ENCODE data around the gene NEK6. TPM values are rescaled to one million over a fixed set of nuclear protein-coding genes. Genes with fewer than 3 reads are reported as not detected.

NEK6 gene
- total and polyA plus RNA-seq, 10 of the 15 experiments (the other 5 are each of a cell fraction or from before 2014, with no cell fraction given): 31.3 to 161 (median 89.2) TPM

GRCh38 chr9:124328285-124328684 lies 70.5 kb downstream of the NEK6 start:
- SMC1A ChIA-PET (ENCODE audit: uncharacterized antibody, unreplicated experiment): no interaction called here
- Histone ChIP-seq H4K20me1 (ENCODE audit: control insufficient read depth, insufficient read depth) (no peaks in the 10 kb centered on the region), H3K27ac (ENCODE audit: control insufficient read depth, insufficient read depth) (no peak overlapping the region), H3K79me2 (ENCODE audit: control insufficient read depth, insufficient read depth, low read length) (no peaks in the 10 kb centered on the region; the same call in 1 of the 2 replicates), H3K9ac (ENCODE audit: control insufficient read depth, insufficient read depth, low read length) (no peak overlapping the region), H3K4me1 (ENCODE audit: control insufficient read depth, insufficient read depth, low read length) (peaks cover 8% of the 10 kb centered on the region), H3K9me3 (replicated peaks; ENCODE audit: control insufficient read depth, insufficient read depth, low read length) (no peaks in the 10 kb centered on the region), H2AFZ (ENCODE audit: control insufficient read depth, low read depth, low read length) (no peak overlapping the region), H3K4me2 (ENCODE audit: control insufficient read depth, insufficient read depth) (no peak overlapping the region), H3K27me3 (replicated peaks in 1 of 2; ENCODE audit: control insufficient read depth in 2 of 2, insufficient read depth in 2 of 2, low read length in 1 of 2) (no peaks in the 10 kb centered on the region), H3K36me3 (ENCODE audit: control insufficient read depth in 2 of 2, insufficient read depth in 2 of 2, low read length in 1 of 2) (peaks cover 34 to 66% of the 10 kb centered on the region in 2 experiments), H3K4me3 (no peak overlapping the region)
- no peak for TF ChIP-seq HDGF (IDR thresholded peaks at IDR 0.05)
- POLR2A ChIA-PET: no interaction called here
- in situ Hi-C loops (cut with MboI) (no loop called here), intact Hi-C loops (cut with micrococcal nuclease; ENCODE audit: unreplicated experiment) (no loop called here)
- CTCF ChIA-PET: no interaction called here
- DNase-seq (ENCODE audit: low read depth, low spot score): no peak
- WGBS (ENCODE audit: insufficient coverage, insufficient replicate concordance, low lambda C conversion rate, missing lambda C conversion rate): 90% methylated on average over 9 of the region's 12 CpGs
- RAD21 ChIA-PET (ENCODE audit: unreplicated experiment): no interaction called here
- no TSS peak for BruUV-seq (replicated peaks)
- no peak for FAIRE-seq
- ATAC-seq: no peak

GRCh38 chr9:124329206-124329792 lies 71.5 kb downstream of the NEK6 start:
- ChIA-PET CTCF (no interaction called here), POLR2A (no interaction called here), SMC1A (ENCODE audit: uncharacterized antibody, unreplicated experiment) (no interaction called here), RAD21 (ENCODE audit: unreplicated experiment) (no interaction called here)
- Histone ChIP-seq H3K9ac (ENCODE audit: control insufficient read depth, insufficient read depth, low read length) (no peak overlapping the region), H2AFZ (ENCODE audit: control insufficient read depth, low read depth, low read length) (no peak overlapping the region), H3K4me2 (ENCODE audit: control insufficient read depth, insufficient read depth) (no peak overlapping the region), H3K4me1 (ENCODE audit: control insufficient read depth, insufficient read depth, low read length) (peaks cover 4% of the 10 kb centered on the region), H3K27me3 (replicated peaks in 1 of 2; ENCODE audit: control insufficient read depth in 2 of 2, insufficient read depth in 2 of 2, low read length in 1 of 2) (no peaks in the 10 kb centered on the region), H3K79me2 (ENCODE audit: control insufficient read depth, insufficient read depth, low read length) (no peaks in the 10 kb centered on the region; the same call in 1 of the 2 replicates), H4K20me1 (ENCODE audit: control insufficient read depth, insufficient read depth) (no peaks in the 10 kb centered on the region), H3K36me3 (ENCODE audit: control insufficient read depth in 2 of 2, insufficient read depth in 2 of 2, low read length in 1 of 2) (peaks cover 33 to 60% of the 10 kb centered on the region in 2 experiments), H3K4me3 (no peak overlapping the region), H3K27ac (ENCODE audit: control insufficient read depth, insufficient read depth) (no peak overlapping the region), H3K9me3 (replicated peaks; ENCODE audit: control insufficient read depth, insufficient read depth, low read length) (no peaks in the 10 kb centered on the region; the same call in 2 of the 3 replicates)
- intact Hi-C loops (cut with micrococcal nuclease; ENCODE audit: unreplicated experiment): no loop called here
- in situ Hi-C loops (cut with MboI): no loop called here
- FAIRE-seq: no peak
- 93% methylated on average over 19 of the region's 19 CpGs for WGBS (ENCODE audit: insufficient coverage, insufficient replicate concordance, low lambda C conversion rate, missing lambda C conversion rate)
- ATAC-seq: no peak
- TF ChIP-seq ZNF384 (IDR thresholded peaks at IDR 0.05; ENCODE audit: borderline replicate concordance, low read depth, low read length): no peak
- no peak for DNase-seq (ENCODE audit: low read depth, low spot score)
- no TSS peak for BruUV-seq (replicated peaks)

All from GM12878 (cell line).